ENCODE measurements around the gene SLC36A1. TPM values are rescaled to one million over a fixed set of nuclear protein-coding genes. Genes with fewer than 3 reads are reported as not detected.

SLC36A1 gene
- total RNA-seq, 2 donors from 2014 or later = 15.4 to 33.3 TPM

- no peak overlapping the region for H3K27ac Mint-ChIP-seq
Observed at GRCh38 chr5:151517122-151517920, 69.9 kb downstream of the SLC36A1 start.

GRCh38 chr5:151520294-151520693 is 72.9 kb downstream of the SLC36A1 start:
- H3K27ac Mint-ChIP-seq = no peak overlapping the region
- Histone ChIP-seq H3K27ac (ENCODE audit: low read depth, low read length) (no peak overlapping the region), H3K4me1 (ENCODE audit: control insufficient read depth, insufficient read depth, low read length) (peaks cover 2% of the 10 kb centered on the region), H3K4me3 (ENCODE audit: low read length) (no peak overlapping the region), H3K9me3 (ENCODE audit: control insufficient read depth, low read length) (no peaks in the 10 kb centered on the region), H3K9ac (ENCODE audit: extremely low read depth, low read length, poor library complexity, severe bottlenecking) (no peak overlapping the region), H3K27me3 (ENCODE audit: control insufficient read depth, insufficient read depth, low read length, poor library complexity, severe bottlenecking) (no peaks in the 10 kb centered on the region), H3K36me3 (ENCODE audit: control insufficient read depth, insufficient read depth, low read length) (no peaks in the 10 kb centered on the region)
- H3K36me3 Mint-ChIP-seq (ENCODE audit: low read depth) = no peaks in the 10 kb centered on the region
- TF ChIP-seq, protein P1, sequence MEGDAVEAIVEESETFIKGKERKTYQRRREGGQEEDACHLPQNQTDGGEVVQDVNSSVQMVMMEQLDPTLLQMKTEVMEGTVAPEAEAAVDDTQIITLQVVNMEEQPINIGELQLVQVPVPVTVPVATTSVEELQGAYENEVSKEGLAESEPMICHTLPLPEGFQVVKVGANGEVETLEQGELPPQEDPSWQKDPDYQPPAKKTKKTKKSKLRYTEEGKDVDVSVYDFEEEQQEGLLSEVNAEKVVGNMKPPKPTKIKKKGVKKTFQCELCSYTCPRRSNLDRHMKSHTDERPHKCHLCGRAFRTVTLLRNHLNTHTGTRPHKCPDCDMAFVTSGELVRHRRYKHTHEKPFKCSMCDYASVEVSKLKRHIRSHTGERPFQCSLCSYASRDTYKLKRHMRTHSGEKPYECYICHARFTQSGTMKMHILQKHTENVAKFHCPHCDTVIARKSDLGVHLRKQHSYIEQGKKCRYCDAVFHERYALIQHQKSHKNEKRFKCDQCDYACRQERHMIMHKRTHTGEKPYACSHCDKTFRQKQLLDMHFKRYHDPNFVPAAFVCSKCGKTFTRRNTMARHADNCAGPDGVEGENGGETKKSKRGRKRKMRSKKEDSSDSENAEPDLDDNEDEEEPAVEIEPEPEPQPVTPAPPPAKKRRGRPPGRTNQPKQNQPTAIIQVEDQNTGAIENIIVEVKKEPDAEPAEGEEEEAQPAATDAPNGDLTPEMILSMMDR (conservative IDR thresholded peaks at IDR 0.05) = peak; percentile 18
- peaks cover 5% of the 10 kb centered on the region for H3K4me1 Mint-ChIP-seq
- 93 to 100% methylated on average over 1 to 7 of the region's 7 CpGs for WGBS, 2 experiments (ENCODE audit: insufficient coverage in 1 of 2, insufficient read length in 1 of 2)
- H3K9me3 Mint-ChIP-seq = no peaks in the 10 kb centered on the region
- DNase-seq = no peak
- no peak overlapping the region for H3K4me3 Mint-ChIP-seq
- no peaks in the 10 kb centered on the region for H3K27me3 Mint-ChIP-seq (ENCODE audit: insufficient read depth)

More at GRCh38 chr5:151517122-151517920, 69.9 kb downstream of the SLC36A1 start:
- no peak overlapping the region for H3K4me3 Mint-ChIP-seq
- 93 to 96% methylated on average over 4 to 8 of the region's 8 CpGs for WGBS, 2 experiments (ENCODE audit: insufficient coverage in 1 of 2, insufficient read length in 1 of 2)
- no peaks in the 10 kb centered on the region for H3K36me3 ChIP-seq (ENCODE audit: control insufficient read depth, insufficient read depth, low read length)
- TF ChIP-seq, protein P1 (conservative IDR thresholded peaks at IDR 0.05) = no peak
- H3K9me3 Mint-ChIP-seq = no peaks in the 10 kb centered on the region
- H3K4me1 Mint-ChIP-seq = peaks cover 1% of the 10 kb centered on the region
- H3K4me3 ChIP-seq (ENCODE audit: low read length) = no peak overlapping the region
- no peak for DNase-seq
- H3K36me3 Mint-ChIP-seq (ENCODE audit: low read depth) = no peaks in the 10 kb centered on the region
- H3K9me3 ChIP-seq (ENCODE audit: control insufficient read depth, low read length) = no peaks in the 10 kb centered on the region
- H3K27ac ChIP-seq (ENCODE audit: low read depth, low read length) = no peak overlapping the region
- H3K27me3 ChIP-seq (ENCODE audit: control insufficient read depth, insufficient read depth, low read length, poor library complexity, severe bottlenecking) = no peaks in the 10 kb centered on the region
- no peaks in the 10 kb centered on the region for H3K27me3 Mint-ChIP-seq (ENCODE audit: insufficient read depth)
- no peaks in the 10 kb centered on the region for H3K4me1 ChIP-seq (ENCODE audit: control insufficient read depth, insufficient read depth, low read length)
- H3K9ac ChIP-seq (ENCODE audit: extremely low read depth, low read length, poor library complexity, severe bottlenecking) = no peak overlapping the region

DNA sequence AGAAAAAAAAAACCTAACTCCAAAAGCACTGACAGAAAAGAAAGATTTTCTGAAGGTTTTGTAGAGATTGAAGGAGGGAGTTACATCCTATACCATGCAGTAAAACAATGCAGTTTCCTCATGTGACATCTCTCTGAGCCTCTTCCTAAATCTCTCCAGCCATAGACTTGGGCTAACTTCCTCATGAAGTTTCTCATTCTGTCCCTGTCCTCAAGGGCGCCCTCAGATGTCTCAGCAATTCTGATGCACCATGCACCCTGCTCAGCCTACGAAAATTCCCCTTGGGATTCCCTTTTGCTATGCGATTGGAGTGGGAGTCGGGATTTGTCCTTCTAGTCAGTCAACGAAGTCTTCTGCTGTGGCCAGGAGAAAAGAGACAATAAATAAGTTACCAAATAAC is 74.8 kb downstream of the SLC36A1 start:
- 89% methylated on average over 5 of the region's 5 CpGs for WGBS, 2 experiments (ENCODE audit: insufficient coverage in 1 of 2, insufficient read length in 1 of 2)
- no peaks in the 10 kb centered on the region for H3K9me3 Mint-ChIP-seq
- Histone ChIP-seq H3K9me3 (ENCODE audit: control insufficient read depth, low read length) (no peaks in the 10 kb centered on the region), H3K36me3 (ENCODE audit: control insufficient read depth, insufficient read depth, low read length) (no peaks in the 10 kb centered on the region), H3K9ac (ENCODE audit: extremely low read depth, low read length, poor library complexity, severe bottlenecking) (no peak overlapping the region), H3K4me3 (ENCODE audit: low read length) (no peak overlapping the region), H3K4me1 (ENCODE audit: control insufficient read depth, insufficient read depth, low read length) (peaks cover 2% of the 10 kb centered on the region), H3K27ac (ENCODE audit: low read depth, low read length) (no peak overlapping the region), H3K27me3 (ENCODE audit: control insufficient read depth, insufficient read depth, low read length, poor library complexity, severe bottlenecking) (no peaks in the 10 kb centered on the region)
- DNase-seq = no peak
- TF ChIP-seq, protein P1 (conservative IDR thresholded peaks at IDR 0.05) = peak; percentile 17
- no peak overlapping the region for H3K4me3 Mint-ChIP-seq
- H3K27me3 Mint-ChIP-seq (ENCODE audit: insufficient read depth) = no peaks in the 10 kb centered on the region
- H3K4me1 Mint-ChIP-seq = peaks cover 5% of the 10 kb centered on the region
- no peak overlapping the region for H3K27ac Mint-ChIP-seq
- no peaks in the 10 kb centered on the region for H3K36me3 Mint-ChIP-seq (ENCODE audit: low read depth)
